WERI-Rb-1 (cell line): Measurements from ENCODE around the gene ROBO4.

Experiments
- DNase-seq: peaks from one replicate; pipeline ENCODE4 v3.0.0-alpha.2; 2020
- H3K27ac ChIP-seq: fragments of 250-450 bp; sonication (Bioruptor Pico); 2 replicates; pipeline ENCODE4 v1.5.1; 2020; ENCODE audit warnings: mild to moderate bottlenecking, moderate library complexity
- H3K27me3 ChIP-seq: fragments of 250-450 bp; sonication (Bioruptor Pico); 2 replicates; pipeline ENCODE4 v1.5.1; 2021; ENCODE audit warnings: mild to moderate bottlenecking, low read depth, moderate library complexity; ENCODE audit not compliant: insufficient read depth, severe bottlenecking
- H3K36me3 ChIP-seq: fragments of 250-450 bp; sonication (Bioruptor Pico); 2 replicates; pipeline ENCODE4 v1.5.1; 2020; ENCODE audit warnings: mild to moderate bottlenecking, moderate library complexity
- H3K4me3 ChIP-seq: 2 replicates; pipeline ENCODE4 v1.5.1; 2011; ENCODE audit warnings: low read depth, mild to moderate bottlenecking, control low read depth, low read length
- H3K9me3 ChIP-seq: fragments of 250-450 bp; sonication (Bioruptor Pico); 2 replicates; pipeline ENCODE4 v1.5.1; 2021; ENCODE audit warnings: mild to moderate bottlenecking, moderate library complexity; ENCODE audit not compliant: severe bottlenecking
- TF ChIP-seq, protein P1 (sequence below): IDR thresholded peaks from 2 replicates; pipeline ENCODE4 v1.5.1; 2011; ENCODE audit warnings: low read depth, mild to moderate bottlenecking, control low read depth, inconsistent platforms, low read length

ROBO4 gene

DNA sequence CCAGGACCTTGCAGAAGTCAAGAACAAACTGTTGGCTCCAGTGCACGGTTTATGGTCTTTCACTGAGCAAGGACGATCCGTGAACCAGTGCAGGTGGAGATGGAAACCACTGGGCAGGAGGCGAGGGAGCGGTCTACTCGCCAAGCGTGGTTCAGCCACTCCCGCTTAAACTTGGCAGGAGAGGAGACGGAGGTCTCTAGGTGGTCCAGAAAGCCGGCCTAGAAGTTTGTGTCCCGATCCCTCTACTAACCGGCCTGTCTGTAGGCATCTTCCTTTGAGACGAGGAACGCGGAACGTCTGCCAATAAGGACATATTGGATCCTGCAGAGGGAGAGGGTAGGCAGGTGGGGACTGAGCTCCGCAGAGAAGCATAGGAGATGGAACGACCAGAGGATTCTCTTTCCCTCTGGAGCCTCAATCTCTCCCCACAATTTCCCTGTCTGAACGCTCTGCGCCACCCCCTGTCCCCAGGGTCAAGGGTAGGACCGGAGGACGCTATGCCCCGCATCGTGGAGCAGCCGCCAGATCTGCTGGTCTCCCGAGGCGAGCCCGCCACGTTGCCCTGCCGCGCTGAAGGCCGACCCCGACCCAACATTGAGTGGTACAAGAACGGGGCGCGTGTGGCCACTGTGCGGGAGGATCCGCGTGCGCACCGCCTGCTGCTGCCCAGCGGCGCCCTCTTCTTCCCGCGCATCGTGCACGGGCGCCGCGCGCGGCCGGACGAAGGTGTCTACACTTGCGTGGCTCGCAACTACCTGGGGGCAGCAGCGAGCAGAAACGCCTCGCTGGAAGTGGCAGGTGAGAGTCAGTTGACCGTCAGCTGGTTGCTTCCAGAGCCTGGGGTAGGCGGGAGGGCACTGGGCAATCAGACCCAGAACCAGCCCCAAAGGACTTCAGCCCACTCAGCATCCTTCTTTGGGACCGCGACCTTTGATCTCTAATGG lies 29.1 kb downstream of the ROBO4 start:
- Histone ChIP-seq H3K4me3 (no peak overlapping the region), H3K36me3 (no peaks in the 10 kb centered on the region), H3K9me3 (no peaks in the 10 kb centered on the region), H3K27me3 (peaks cover 40% of the 10 kb centered on the region), H3K27ac (no peak overlapping the region)
- TF ChIP-seq, protein P1, sequence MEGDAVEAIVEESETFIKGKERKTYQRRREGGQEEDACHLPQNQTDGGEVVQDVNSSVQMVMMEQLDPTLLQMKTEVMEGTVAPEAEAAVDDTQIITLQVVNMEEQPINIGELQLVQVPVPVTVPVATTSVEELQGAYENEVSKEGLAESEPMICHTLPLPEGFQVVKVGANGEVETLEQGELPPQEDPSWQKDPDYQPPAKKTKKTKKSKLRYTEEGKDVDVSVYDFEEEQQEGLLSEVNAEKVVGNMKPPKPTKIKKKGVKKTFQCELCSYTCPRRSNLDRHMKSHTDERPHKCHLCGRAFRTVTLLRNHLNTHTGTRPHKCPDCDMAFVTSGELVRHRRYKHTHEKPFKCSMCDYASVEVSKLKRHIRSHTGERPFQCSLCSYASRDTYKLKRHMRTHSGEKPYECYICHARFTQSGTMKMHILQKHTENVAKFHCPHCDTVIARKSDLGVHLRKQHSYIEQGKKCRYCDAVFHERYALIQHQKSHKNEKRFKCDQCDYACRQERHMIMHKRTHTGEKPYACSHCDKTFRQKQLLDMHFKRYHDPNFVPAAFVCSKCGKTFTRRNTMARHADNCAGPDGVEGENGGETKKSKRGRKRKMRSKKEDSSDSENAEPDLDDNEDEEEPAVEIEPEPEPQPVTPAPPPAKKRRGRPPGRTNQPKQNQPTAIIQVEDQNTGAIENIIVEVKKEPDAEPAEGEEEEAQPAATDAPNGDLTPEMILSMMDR = no peak
- no peak for DNase-seq

DNA sequence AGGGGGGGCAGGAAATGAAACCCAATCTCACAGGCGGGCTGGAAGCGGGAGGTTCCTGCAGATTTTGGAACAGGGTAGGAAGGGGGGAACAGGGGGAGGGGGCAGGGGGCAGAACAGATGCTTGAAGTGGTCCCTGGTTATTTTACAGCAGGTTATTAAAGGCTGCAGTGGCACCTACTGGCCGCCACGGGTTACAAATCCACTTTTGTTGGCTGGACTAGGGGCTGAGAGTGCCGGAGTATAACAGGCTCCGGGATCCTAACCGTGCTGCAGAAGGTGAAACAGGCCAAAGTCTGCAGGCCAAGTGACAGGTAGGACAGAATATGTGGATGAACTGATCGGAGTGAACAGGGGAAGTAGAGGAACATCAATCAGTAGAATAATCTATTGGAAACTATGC lies 30.0 kb downstream of the ROBO4 start:
- no peak overlapping the region for H3K27ac ChIP-seq
- peak; percentile 61 for DNase-seq
- H3K4me3 ChIP-seq = no peak overlapping the region
- TF ChIP-seq, protein P1 = peak; percentile 74
- no peaks in the 10 kb centered on the region for H3K36me3 ChIP-seq
- peaks cover 40% of the 10 kb centered on the region for H3K27me3 ChIP-seq
- no peaks in the 10 kb centered on the region for H3K9me3 ChIP-seq

DNA sequence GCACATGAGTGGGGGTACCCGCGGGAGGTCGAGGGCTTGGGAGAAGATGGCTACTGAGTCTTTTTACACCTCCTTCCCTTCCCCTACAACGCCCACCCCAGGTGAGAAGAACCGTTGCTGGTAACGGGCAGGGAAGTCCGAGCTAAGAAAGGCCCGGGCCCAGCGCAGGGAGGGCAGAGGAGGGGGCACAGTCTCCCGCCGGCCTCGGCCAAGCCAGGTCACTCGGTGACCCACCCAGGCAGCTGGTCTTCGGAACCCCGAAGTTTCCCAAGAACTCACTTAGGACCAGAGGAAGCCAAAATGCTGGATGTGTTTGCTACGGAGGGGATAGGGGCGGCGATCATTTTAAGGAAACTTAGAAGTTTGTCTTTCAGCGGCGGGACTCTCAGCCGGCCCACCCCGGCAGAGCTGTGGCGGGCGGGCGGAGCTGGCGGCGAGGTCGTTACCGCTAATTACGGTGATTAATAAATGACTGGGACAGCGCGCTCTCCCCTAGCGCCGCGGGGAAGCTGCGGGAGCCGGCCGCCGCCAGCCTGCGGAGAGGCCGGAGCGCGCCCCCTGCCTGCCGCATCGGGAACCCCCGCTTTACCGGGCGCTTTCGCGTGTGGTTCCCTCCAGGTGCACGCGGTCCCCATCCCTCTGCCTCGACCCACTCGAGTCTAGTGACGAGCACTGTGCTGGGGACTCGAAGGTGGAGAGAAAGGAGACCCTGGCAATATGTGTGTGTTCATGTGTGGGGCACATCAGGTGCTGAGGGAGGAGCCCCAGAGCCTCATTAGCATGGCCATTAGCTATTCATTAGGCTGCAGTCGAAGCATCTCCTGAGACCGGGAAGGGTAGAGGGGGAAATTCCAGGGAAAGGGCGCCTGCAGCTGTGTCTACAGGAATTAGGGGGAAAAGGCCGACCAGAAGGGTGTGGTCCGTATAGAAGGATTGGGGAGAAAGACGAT lies 31.5 kb downstream of the ROBO4 start:
- Histone ChIP-seq H3K27me3 (peaks cover 40% of the 10 kb centered on the region), H3K27ac (no peak overlapping the region)

DNA sequence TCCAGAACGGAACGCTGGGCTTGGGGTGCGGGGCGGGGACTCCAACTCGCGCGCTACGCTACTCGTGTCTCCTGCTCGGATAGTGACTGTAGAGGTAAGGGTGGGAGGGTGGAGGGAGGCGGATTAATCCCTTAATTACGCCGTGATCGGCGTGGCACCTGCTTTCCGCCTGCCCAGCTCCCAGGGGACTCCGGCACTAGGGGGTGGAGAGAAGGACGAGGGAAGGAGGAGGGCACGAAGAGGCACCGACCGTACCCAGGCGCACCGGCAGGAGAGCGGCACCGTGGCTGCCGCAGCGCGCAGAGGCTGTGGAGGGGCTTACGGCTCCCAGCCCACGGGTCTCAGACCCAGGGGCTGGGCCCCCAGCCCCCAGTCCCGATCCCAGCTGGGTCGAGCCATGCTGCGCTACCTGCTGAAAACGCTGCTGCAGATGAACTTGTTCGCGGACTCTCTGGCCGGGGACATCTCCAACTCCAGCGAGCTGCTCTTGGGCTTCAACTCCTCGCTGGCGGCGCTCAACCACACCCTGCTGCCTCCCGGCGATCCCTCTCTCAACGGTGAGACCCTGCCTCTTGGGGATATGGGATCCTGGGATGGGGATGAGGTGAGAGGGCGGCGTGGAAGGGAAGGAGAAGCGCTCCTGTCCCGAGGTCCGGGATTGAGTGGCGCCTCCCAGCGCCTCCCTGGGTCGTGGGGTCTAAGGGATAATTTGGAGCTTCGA lies 32.3 kb downstream of the ROBO4 start, which contains the start of gene ROBO3:
ROBO3 (plus strand) TSS at position 252 of the 721 bp plus-strand sequence; CDS start at position 398, 146 bp downstream.
- peak; percentile 33 for DNase-seq
- peak within 1 kb of the TSS; percentile 41 for H3K4me3 ChIP-seq

More for the DNA sequence above, 31.5 kb downstream of the ROBO4 start:
- Histone ChIP-seq H3K36me3 (no peaks in the 10 kb centered on the region), H3K4me3 (peak overlapping the region; percentile 41), H3K9me3 (no peaks in the 10 kb centered on the region)
- DNase-seq = peak; percentile 63
- TF ChIP-seq, protein P1 = peak; percentile 86

DNA sequence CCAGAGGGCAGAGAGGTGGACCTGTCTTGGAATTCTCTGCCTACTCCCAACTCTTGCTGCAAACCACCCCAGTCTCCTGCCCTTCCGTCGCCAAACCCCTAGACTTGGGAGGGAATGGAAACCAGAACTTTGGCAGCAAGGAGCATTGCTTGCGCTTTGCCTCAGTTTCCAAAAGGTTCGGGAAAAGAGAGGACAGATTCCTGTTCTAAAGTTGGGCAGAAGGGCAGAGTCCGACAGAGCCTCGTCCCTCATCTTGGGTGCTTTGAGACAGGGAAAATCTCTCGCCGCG lies 32.8 kb downstream of the ROBO4 start:
- H3K27ac ChIP-seq = no peak overlapping the region
- peak overlapping the region; percentile 41 for H3K4me3 ChIP-seq
- no peaks in the 10 kb centered on the region for H3K36me3 ChIP-seq
- peaks cover 40% of the 10 kb centered on the region for H3K27me3 ChIP-seq
- DNase-seq = no peak
- TF ChIP-seq, protein P1 = no peak
- H3K9me3 ChIP-seq = no peaks in the 10 kb centered on the region

More for the DNA sequence above, 32.3 kb downstream of the ROBO4 start, which contains the start of gene ROBO3:
- Histone ChIP-seq H3K27ac (no peak within 1 kb of the TSS), H3K9me3 (no peaks in the 10 kb centered on the region), H3K27me3 (peaks cover 40% of the 10 kb centered on the region), H3K36me3 (no peaks in the 10 kb centered on the region)
- TF ChIP-seq, protein P1 = 0 out of 2 replicates have a peak, but pooled peaks have one; percentile 4
